Measurements from ENCODE around the gene TTLL7. TPM values are rescaled to one million over a fixed set of nuclear protein-coding genes. Genes with fewer than 3 reads are reported as not detected.

TTLL7 gene
- total and polyA plus RNA-seq, 2 experiments from 2014 or later = 4.1 to 6.7 TPM

GRCh38 chr1:83864991-83865390 lies 133.9 kb downstream of the TTLL7 start (continued):
- no peak for TF ChIP-seq JUNB (IDR thresholded peaks at IDR 0.05; ENCODE audit: unreplicated experiment)
- no peak for TF ChIP-seq CREB1 (CRISPR knock-in tag; IDR thresholded peaks at IDR 0.05; ENCODE audit: low read depth)
- TF ChIP-seq NANOG (IDR thresholded peaks at IDR 0.05; ENCODE audit: borderline replicate concordance) = no peak
- no peak for TF ChIP-seq CTCF (conservative IDR thresholded peaks at IDR 0.05; ENCODE audit: low read depth in 2 of 2)

GRCh38 chr1:83860490-83861221 lies 138.3 kb downstream of the TTLL7 start:
- TF ChIP-seq CTCF (conservative IDR thresholded peaks at IDR 0.05; ENCODE audit: low read depth in 2 of 2) (peak; percentile 74 to 88), CREB1 (CRISPR knock-in tag; IDR thresholded peaks at IDR 0.05; ENCODE audit: low read depth) (no peak)
- ATAC-seq = peak; percentile 98
- Histone ChIP-seq H3K79me2 (replicated peaks; ENCODE audit: insufficient read depth) (no peaks in the 10 kb centered on the region), H3K9me2 (ENCODE audit: insufficient read depth) (no peaks in the 10 kb centered on the region), H3K36me3 (ENCODE audit: insufficient read depth) (no peaks in the 10 kb centered on the region), H3K4me3 (peak overlapping the region; percentile 63), H3K27ac (ENCODE audit: low read depth) (no peak overlapping the region), H3F3A (replicated peaks; ENCODE audit: low read depth) (no peaks in the 10 kb centered on the region), H3K4me1 (ENCODE audit: insufficient read depth) (no peaks in the 10 kb centered on the region), H3K27me3 (ENCODE audit: insufficient read depth) (peaks cover 11% of the 10 kb centered on the region), H3K4me2 (peak overlapping the region; percentile 75), H2AFZ (peak overlapping the region; percentile 87), H4K20me1 (replicated peaks; ENCODE audit: insufficient read depth) (no peaks in the 10 kb centered on the region)
- H3K4me3 Mint-ChIP-seq = peak overlapping the region; percentile 67; the same call in 2 of the 3 replicates
- H3K9me3 Mint-ChIP-seq = no peaks in the 10 kb centered on the region
- peaks cover 2% of the 10 kb centered on the region for H3K4me1 Mint-ChIP-seq
- H3K36me3 Mint-ChIP-seq (ENCODE audit: low read depth) = no peaks in the 10 kb centered on the region
- H3K27me3 Mint-ChIP-seq (ENCODE audit: insufficient read depth, low read depth, poor library complexity) = peaks cover 6% of the 10 kb centered on the region
- no peak overlapping the region for H3K27ac Mint-ChIP-seq
- peak; percentile 87 for DNase-seq (ENCODE audit: low spot score)

- ATAC-seq (no peak), DNase-seq (ENCODE audit: low spot score) (no peak)
- no peaks in the 10 kb centered on the region for H4K20me1 ChIP-seq (replicated peaks; ENCODE audit: insufficient read depth)
- no peaks in the 10 kb centered on the region for H3F3A ChIP-seq (replicated peaks; ENCODE audit: low read depth)
- H3K4me3 ChIP-seq = no peak overlapping the region
- no peaks in the 10 kb centered on the region for H3K36me3 ChIP-seq (ENCODE audit: insufficient read depth)
- no peak overlapping the region for H3K4me2 ChIP-seq
- Mint-ChIP-seq H3K9me3 (no peaks in the 10 kb centered on the region), H3K4me1 (peaks cover 2% of the 10 kb centered on the region), H3K27ac (no peak overlapping the region), H3K4me3 (no peak overlapping the region), H3K36me3 (ENCODE audit: low read depth) (no peaks in the 10 kb centered on the region), H3K27me3 (ENCODE audit: insufficient read depth, low read depth, poor library complexity) (peaks cover 6% of the 10 kb centered on the region)
- no peak overlapping the region for H2AFZ ChIP-seq
- H3K9me2 ChIP-seq (ENCODE audit: insufficient read depth) = no peaks in the 10 kb centered on the region
- no peaks in the 10 kb centered on the region for H3K79me2 ChIP-seq (replicated peaks; ENCODE audit: insufficient read depth)
- no peaks in the 10 kb centered on the region for H3K4me1 ChIP-seq (ENCODE audit: insufficient read depth)
- H3K27me3 ChIP-seq (ENCODE audit: insufficient read depth) = peaks cover 11% of the 10 kb centered on the region
- H3K27ac ChIP-seq (ENCODE audit: low read depth) = no peak overlapping the region
- TF ChIP-seq EZH2phosphoT487 (IDR thresholded peaks at IDR 0.05; ENCODE audit: unreplicated experiment) (no peak), STAT1 (IDR thresholded peaks at IDR 0.05; ENCODE audit: unreplicated experiment) (no peak), CTCF (conservative IDR thresholded peaks at IDR 0.05; ENCODE audit: low read depth in 2 of 2) (no peak)
Measured at GRCh38 chr1:83857716-83858115, 141.2 kb downstream of the TTLL7 start.

Data from GM23338 (cell line).